GM21515 (cell line): Measurements from ENCODE around the gene C1R.
"Not testable (repeated sequence)": the region's sequence is repeated elsewhere in the genome, so short reads cannot be mapped to it uniquely, and the experiment has no call there.

Experiments
- ATAC-seq: cut with Tn5 transposase; IDR thresholded peaks from one replicate; pipeline ENCODE4 v1.9.1; 2021; ENCODE audit not compliant: unreplicated experiment

C1R gene

GRCh38 chr12:7120166-7120565 is 27.9 kb upstream of the C1R start:
- no peak for ATAC-seq

GRCh38 chr12:7118881-7119280 is 26.6 kb upstream of the C1R start:
- no peak for ATAC-seq

- no peak for ATAC-seq
Measured at GRCh38 chr12:7117670-7118069, 25.4 kb upstream of the C1R start.

- ATAC-seq = no peak
Measured at GRCh38 chr12:7116916-7117315, 24.7 kb upstream of the C1R start.

- ATAC-seq = no peak
Measured at GRCh38 chr12:7116196-7116595, 24.0 kb upstream of the C1R start.

- ATAC-seq = no peak
Measured at GRCh38 chr12:7114851-7115250, 22.6 kb upstream of the C1R start.

- no peak for ATAC-seq
Measured at GRCh38 chr12:7114008-7114407, 21.8 kb upstream of the C1R start.

GRCh38 chr12:7113389-7113871 is 21.2 kb upstream of the C1R start:
- no peak for ATAC-seq

GRCh38 chr12:7112041-7112440 is 19.8 kb upstream of the C1R start:
- no peak for ATAC-seq

GRCh38 chr12:7110661-7111060 is 18.4 kb upstream of the C1R start:
- ATAC-seq = no peak

GRCh38 chr12:7109572-7109920 is 17.3 kb upstream of the C1R start:
- ATAC-seq = no peak

GRCh38 chr12:7108796-7109571 is 16.7 kb upstream of the C1R start, which contains the start of gene C1RL:
C1RL (minus strand) TSS chr12:7109214; CDS start chr12:7109180, 34 bp downstream.
- ATAC-seq = no peak

- ATAC-seq = peak; percentile 84
Measured at GRCh38 chr12:7108003-7108795, 16.0 kb upstream of the C1R start.

- ATAC-seq = no peak
Measured at GRCh38 chr12:7107636-7108002, 15.4 kb upstream of the C1R start.

GRCh38 chr12:7107181-7107580 is 14.9 kb upstream of the C1R start:
- ATAC-seq = not testable (repeated sequence)

- no peak for ATAC-seq
Measured at GRCh38 chr12:7106082-7106481, 13.8 kb upstream of the C1R start.

- no peak for ATAC-seq
Measured at GRCh38 chr12:7103837-7104584, 11.8 kb upstream of the C1R start.

GRCh38 chr12:7102582-7102981 is 10.3 kb upstream of the C1R start:
- no peak for ATAC-seq

- ATAC-seq = no peak
Measured at GRCh38 chr12:7101694-7102131, 9.5 kb upstream of the C1R start.

GRCh38 chr12:7101047-7101693 is 8.9 kb upstream of the C1R start:
- ATAC-seq = no peak

GRCh38 chr12:7100239-7100638 is 8.0 kb upstream of the C1R start:
- no peak for ATAC-seq
